NAMALWA (cell line): ENCODE data around the gene PHC3.

Source experiments
- DNase-seq: peaks from one replicate; pipeline ENCODE4 v3.0.0-alpha.2; 2015; ENCODE audit warnings: low spot score

PHC3 gene

DNA sequence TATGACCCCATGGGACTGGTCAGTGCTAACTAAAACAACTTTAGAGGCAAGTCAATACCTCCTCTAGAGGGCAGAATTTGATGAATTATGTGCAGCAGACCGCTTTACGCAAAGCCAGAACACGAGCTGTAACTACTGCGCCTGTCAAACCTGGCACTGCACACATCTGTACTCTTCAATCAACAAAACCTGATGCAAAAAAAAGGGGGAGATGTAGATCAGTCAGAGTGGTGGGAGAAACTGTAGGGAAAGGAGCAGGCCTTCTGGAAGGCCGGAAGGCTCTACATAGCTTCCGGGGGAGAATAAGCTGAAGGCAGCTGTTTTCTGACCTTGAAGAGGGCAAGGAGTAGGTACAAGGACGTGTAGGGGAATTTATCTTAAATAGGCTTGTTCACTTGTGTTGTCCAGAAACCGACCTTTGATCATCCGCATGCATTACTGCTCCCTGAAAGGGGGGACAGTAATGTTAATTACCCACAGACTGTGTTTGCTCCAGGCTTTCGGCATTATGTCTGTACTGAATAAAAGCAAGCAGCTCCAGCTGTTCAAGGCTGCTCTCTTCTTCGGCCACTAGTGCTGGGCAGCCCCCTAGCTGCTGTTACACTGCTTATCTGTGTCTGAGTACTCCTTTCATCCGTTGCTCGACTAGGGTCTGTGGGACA lies 102.8 kb downstream of the PHC3 start:
- DNase-seq, result peak; percentile 46

DNA sequence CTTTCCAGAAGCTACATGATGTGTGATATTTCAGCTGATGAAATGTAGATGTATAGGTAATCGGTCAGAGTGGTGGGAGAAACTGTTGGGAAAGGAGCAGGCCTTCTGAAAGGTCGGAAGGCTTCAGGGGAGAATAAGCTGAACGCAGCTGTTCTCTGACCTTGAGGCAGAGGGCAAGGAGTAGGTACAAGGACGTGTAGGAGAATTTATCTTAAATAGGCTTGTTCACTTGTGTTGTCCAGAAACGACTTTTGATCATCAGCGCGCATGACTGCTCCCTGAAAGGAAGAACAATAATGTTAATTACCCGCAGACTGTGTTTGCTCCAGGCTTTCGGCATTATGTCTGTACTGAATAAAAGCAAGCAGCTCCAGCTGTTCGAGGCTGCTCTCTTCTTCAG lies 104.2 kb downstream of the PHC3 start:
- DNase-seq, result no peak

DNA sequence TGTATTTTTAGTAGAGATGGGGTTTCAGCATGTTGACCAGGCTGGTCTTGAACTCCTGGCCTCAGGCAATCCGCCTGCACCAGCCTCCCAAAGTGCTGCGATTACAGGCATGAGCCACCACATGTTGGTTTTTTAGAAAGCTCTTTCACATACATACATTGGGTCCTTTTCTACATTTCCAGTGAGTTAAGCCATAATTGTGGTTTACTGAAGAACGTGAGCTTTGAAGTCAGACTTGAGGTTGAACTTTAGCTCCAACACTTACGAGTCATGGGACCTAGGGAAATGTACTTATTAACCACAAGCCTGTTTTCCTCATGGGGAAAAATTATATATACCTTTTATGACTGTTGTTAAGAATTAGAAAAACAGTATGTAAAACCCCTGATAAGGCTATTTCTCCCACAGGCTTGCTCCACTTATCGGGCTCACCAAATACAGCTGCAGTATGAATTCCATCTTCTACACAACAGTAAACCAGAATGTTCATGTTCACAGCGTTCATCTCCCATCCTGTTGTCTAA lies 104.8 kb downstream of the PHC3 start:
- DNase-seq, result no peak

DNA sequence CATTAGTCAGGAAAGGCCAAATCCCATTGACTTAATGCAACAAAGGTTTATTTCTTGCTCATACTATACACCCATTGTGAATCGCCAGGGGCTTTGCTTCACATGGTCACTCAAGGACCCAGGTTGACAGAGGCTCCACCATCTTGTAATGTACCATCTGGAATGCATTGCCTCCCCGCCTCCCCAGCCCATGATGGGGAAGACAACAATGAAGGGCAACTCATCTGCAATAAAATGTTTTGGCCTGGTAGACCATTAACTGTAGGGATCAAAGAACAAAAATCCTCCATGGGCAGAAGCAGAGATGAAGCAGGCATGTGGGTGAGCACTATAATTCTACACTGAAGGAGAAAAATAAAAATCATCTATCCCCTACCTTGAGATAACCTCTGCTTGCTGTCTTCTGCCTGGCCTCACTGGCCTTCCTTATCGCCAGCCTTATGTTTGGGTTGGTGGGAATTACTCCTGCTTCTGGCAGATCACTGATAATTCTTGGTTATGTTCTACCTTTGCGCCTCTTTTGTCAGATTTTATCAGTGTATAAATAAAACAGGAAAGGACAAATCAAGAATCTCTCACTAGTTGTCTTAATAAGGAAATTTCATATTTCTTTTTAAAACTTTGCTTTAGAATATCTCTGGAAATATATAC lies 106.0 kb downstream of the PHC3 start:
- DNase-seq, result no peak

DNA sequence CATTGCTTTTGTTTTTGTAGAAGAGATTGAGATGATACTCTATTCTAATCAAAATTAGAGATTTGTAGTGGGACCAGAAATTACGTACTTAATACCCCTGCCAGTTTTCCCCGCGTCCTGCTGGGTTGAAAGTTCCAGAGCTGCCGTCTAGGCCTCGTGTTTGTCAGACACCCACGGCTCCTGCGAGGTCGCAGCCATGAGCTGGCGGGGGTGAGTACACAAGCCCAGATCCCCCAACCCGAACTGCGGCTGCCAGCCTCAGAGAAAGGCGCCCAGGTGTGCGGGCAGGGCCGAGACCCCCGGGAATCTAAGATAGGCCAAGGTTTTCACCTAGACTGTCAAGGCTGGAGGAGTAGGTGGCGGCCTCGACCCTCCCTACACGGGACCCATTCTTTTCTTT lies 117.4 kb downstream of the PHC3 start:
- DNase-seq, result no peak

DNA sequence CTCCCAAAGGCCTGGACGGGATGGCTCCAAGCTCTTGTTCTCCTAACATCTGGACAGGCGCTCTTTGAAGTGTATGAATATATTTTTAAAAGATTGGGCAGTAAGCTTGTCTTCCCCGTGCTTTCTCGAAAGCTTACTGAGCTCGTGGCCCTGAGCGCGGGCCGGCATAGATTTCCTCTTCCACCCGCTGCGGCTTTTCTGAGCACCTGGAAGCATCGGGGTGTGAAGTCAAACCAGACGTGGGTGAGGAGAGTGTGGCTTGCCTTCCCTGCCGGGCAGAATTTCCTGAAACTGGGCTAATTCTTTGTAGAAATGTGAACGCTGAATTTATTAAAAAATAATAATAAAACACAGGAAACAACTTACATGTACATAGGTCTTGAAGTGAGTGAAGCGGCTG lies 117.8 kb downstream of the PHC3 start:
- no peak for DNase-seq

DNA sequence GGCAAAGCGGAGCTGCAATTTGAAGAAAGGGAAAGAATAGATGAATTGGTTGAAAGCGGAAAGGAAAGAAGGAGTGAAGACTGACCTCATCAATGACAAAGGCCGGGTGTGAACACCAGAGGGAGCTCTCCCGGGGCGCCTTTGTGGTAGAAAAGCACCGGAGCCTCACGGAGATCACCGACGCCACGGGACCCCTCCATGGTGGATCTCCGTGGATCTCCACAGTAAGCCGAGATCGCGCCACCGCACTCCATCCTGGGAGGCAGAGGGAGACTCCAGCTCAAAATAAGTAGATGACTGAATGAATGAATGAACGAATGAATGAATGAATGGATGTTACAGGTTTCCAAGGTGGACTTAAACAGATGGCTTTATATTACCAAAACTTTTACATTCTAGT lies 118.8 kb downstream of the PHC3 start:
- no peak for DNase-seq

DNA sequence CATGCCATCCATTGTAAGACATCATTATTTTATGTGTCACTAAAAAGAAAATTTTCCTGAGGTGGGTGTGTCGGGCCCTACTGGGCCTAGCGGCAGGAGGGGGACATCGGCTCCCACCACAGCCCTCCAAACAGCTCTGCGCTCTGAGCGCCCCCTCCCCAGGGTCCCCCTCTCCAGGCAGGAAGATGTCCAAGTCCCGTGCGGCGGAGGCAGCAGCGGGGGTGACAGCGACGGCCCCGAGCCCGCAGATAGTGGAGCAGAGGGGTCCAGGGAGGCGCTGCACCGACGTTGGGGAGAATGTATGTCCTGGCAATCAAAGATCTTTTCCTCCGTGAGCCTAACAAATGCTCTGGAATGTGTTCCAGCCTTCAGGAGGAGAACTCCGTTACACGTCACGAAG lies 119.5 kb downstream of the PHC3 start:
- no peak for DNase-seq

DNA sequence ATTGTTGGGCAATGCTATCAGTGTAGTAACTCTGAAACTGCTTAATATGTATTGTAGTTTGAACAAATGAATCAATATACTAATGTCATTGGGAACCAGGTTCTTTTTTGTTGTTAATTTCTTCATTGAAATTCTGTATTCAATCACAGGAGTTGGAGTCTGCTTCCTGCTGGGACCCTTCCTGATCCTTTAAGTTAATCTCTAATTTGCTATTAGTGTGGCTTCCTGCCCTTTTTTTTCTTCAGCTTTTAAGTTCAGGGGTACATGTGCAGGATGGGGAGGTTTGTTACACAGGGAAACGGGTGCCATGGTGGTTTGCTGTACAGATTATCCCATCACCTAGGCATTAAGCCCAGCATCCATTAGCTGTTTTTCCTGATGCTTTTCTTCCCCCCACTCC lies 122.1 kb downstream of the PHC3 start:
- no peak for DNase-seq

DNA sequence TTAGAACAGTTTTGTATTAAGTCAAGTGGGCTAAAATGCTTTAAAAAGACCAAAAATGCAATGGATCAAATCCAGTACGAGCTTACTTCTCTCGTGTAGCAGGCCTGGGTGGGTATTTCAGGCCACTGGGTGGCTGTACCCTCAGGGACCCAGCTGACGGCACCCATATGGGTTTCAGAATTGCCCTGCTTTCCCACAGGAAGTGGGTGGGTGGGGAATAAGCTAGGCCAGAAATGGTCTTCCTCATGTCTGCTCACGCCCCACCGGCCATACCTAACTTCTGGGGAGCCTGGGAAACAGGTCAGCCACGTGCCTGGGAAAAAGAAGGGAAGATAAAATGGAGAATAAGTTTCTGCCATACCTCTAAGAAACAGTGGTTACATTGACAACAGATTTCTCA lies 123.4 kb downstream of the PHC3 start:
- DNase-seq, result peak; percentile 46

DNA sequence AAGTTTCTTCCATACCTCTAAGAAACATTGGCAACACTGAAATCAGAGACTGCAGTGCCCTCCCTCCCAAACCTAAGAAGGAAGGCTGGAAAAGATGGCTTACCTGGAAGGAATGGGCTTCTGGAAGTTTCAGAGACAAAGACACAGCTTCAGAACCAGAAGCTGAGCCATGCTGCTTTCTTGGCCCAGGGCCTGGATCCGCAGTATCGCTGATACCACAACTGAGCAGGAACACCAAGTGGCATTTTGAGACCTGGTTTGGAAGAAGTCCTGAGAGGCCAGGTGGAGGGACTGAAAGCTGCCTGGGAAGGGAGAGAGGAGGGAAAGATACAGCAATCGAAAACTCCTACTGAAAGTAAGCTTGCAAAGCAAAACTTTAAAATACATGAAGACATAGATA lies 124.0 kb downstream of the PHC3 start:
- no peak for DNase-seq

DNA sequence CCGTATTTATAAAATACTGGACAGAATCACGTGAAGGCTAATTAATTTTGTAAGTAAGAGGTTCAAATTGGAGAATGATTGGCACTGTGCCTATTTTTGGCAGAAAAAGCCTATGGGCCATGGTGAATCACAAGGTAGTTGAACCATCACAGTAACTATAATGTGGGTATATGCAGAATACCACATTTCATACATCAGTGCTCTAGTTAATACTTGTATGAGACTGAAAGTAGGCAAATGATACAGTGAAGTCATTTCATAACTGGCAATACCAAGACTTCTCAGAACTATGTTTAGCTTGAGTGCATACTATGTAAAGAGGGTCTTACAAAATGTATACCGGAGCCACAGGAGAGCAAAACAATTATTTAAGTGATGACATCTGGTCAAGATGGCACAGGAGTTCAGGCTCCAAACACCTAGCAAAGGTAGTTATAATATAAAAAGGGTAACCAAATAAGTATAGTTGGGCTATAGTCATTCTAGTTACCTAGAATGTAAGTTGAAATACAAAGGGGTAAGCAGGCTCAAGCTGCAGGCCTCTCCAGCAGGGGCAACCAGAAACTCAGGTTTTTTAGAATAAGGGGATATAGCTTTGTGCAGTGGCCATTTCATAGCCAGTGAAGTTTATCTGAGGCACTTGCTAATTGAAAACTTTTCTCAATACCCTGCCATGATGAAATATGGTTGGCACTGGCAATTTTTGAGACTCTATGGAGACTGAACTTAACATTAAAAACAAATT lies 124.7 kb downstream of the PHC3 start:
- DNase-seq, result peak; percentile 68

DNA sequence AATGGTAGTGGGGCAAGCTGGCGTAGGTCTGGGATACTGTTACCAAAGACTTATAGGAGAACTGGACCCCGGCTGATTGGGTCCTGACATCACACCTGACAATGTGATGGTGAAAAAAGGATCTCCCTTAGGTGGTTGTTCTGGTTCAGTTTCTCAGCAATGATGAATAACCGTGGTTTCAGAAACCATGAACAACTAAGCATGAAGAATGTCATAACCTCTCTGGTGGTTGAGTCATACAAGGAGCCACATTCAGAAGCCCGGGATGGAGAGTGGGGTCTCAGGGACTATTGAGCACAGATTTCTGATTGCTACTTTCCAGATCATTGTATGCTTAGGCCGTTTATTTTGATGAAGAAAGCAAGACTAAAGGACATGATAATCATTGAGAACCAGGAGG lies 126.3 kb downstream of the PHC3 start:
- no peak for DNase-seq

DNA sequence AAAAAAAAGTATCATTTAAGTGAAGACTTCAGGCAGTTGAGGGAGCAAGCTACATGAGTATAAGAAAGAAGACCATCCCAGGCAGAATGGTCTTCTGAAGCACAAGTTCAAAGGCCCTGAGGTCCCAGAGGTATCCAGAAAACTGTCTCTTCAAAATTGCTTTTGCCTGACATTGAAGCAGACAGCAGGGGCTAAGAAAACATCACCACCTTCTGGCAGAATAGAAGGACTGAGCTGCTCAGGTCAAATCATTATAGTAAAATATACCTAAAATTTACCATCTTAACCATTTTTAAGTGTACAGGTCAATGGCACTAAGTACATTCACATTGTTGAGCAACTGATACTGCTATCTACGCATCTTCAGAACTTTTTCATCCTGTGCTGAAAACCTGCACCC lies 127.3 kb downstream of the PHC3 start:
- peak; percentile 75 for DNase-seq

DNA sequence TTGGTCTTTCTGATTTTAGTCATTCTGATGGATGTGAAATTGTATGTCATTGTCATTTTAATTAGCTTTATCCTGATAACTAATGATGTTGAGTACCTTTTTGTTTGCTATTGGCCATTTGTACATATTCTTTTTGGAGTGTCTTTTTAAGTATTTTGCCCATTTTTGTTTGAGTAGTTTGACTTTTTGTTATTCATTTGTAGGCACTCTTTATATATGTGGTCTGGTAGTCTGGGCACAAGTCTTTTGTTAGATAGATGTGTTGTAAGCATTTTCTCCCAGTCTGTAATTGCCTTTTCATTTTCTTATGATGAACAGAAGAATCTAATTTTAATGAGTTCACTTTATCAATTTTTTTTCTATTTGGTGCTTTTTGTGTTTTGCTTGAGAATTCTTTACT lies 129.1 kb downstream of the PHC3 start:
- no peak for DNase-seq

DNA sequence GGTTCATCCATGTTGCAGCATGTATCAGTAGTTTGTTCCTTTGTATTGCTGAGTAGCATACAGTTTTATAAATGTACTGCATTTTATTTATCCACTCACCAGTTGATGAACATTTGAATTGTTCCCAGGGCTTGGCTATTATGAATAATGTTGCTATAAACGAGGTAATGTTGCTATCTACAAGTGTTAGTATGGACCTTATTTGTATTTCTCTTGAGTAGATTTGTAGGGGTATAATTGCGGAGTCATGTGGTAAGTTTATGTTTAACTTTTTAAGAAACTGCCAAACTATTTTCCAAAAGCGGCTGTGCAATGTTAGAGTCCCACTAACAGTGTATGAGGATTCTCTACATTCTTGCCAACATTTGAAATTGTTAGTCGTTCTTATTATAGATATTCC lies 130.8 kb downstream of the PHC3 start:
- no peak for DNase-seq

DNA sequence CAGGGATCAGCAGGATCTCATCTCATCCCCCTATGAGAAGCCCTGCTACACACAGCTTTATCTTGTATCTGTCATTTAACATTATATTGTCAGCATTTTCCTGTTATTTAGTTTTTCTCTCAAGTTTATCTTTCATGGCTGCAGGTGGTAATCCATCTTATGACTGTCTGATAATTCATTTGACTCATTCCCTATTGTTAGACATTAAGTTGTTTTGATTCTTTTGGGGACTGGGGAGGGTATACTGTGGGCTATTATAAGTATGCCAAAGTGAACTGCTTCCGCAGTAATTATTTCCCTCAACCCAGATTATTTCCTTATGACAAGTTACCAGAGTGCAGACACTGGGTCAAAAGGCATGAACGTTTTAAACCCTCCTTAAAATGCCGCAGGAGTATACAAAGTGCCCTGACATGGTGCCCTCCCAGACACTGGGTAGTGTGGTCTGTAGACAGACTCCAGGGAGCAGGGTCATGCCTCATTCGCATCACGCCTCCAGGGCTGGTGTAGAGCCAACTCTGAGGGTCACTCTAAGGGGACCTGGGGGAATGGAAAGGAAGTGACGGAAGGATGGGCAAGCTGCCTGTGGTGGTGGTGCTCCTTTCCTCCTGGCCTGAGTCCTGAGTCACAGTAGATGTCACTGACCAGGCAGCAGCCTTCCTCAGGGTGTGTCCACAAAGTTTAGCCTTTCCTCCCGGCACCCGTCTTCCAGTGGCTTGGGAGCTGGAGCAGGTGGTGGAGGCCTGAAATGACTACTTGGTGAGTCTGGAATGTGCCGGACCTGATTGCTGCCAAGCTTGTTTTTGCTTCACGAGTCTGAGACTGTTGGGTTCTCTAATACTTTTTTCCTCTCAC lies 132.2 kb downstream of the PHC3 start:
- no peak for DNase-seq

DNA sequence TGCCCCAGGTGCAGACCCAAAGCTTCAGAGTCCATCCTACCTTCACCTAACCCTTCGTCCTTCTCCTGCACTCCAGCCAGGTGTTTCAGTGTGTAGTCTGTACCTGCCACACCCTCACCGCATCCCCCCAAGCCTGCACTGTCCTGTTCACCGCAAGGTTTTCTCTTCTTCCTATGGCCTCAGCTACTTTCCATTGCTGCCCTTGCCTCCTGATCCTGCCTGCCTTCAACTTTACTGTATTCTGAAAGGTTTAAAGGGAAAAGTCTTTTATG lies 134.5 kb downstream of the PHC3 start:
- DNase-seq, result no peak

DNA sequence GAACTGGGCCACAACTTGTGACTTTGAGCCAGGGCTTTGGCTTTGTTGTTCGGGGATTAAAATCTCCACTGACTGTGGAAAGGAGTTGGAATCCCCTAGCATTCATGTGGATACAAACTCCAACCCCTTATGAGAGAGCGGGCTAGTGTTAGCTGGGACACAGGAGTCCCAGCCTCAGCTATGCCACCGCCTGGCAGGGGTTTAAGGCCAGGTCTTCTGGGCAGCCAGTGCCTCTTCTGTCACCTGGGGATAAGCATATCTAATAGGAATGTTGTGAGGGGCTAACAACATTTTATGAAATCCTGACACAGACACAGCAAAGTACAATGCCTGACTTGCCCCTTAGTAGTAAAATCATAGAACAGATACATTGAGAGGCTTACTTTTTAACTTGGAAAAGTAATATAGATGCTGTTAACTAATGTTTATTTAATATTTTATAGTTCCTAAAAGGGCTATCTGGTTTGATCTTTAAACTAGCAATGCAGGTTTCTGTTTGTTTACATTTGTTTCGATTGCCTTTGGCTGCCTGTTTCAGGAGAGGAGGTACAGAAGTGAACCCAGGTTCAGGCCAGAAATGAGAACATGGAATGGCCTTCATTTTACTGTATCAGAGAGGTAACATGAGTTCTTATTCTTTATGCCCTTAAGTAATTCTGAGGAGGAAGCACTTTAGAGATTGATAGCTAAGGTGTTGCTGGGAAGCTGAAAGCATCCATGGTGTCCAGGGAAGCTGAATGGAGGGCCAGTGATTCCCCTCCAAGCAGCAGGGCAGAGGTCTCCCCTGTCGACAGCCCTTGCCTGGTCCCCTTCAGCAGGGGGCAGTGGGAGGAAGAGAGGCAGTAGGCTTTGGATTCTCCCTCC lies 135.0 kb downstream of the PHC3 start:
- no peak for DNase-seq

DNA sequence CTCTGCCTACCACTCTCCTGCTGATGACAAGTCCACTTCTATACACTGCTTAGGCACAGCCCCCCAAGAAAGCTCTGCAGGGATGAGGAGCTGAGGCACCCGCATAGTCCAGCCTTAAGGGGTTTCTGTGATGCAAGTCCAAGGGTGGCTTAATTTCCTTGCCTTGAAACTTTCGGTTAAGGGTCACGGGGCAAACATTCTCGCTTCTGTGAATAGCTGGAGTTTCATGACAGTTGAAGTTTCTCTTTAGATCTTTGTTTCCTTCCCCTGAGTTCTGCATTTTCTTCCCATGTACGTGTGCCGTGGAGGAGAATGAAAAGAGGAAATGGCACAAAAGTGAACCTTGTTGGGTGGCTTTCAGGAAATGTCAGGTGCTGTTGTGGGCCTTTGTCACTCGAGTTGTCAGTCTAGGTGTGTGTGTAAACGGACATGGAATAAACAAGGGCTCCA lies 136.7 kb downstream of the PHC3 start:
- peak; percentile 85 for DNase-seq

DNA sequence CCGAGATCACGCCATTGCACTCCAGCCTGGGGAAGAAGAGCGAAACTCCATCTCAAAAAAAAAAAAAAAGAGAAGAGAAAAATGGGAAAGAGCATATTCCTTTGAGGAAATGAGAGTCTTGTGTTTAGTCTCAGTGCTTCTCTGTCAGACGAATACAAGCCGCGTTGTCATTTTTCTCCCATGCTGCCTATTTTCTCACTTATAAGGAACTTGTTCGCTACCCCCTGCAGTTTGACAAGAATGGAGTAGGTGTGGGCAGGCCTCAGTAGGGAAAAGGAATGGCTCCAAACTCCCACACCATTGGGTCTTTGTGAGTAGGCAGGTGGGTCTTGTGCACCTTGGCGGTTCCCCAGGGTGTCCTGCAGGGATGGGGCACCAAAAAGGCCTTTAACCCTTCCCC lies 137.3 kb downstream of the PHC3 start:
- DNase-seq, result no peak

DNA sequence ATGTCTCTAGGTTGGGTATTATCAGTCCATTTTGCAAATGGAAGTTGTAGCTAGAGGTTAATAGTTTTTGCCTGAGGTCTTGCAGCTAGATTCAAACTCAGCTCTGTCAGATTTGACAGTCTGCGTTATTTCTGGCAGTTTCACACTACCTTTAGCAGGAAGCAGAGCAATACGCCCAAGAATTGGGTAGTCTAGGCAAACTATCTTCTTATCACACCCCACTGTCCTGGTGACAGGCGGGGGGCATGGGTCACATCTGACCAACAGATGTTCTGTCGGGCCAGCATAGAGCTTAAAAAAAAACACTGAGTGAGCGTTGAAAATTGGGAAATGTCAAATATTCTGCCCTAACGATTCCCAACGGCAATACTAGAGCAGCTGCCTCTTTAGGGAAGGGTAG lies 138.0 kb downstream of the PHC3 start:
- no peak for DNase-seq
